ENCODE measurements around the gene PTPRN2.

The PTPRN2 gene

DNA sequence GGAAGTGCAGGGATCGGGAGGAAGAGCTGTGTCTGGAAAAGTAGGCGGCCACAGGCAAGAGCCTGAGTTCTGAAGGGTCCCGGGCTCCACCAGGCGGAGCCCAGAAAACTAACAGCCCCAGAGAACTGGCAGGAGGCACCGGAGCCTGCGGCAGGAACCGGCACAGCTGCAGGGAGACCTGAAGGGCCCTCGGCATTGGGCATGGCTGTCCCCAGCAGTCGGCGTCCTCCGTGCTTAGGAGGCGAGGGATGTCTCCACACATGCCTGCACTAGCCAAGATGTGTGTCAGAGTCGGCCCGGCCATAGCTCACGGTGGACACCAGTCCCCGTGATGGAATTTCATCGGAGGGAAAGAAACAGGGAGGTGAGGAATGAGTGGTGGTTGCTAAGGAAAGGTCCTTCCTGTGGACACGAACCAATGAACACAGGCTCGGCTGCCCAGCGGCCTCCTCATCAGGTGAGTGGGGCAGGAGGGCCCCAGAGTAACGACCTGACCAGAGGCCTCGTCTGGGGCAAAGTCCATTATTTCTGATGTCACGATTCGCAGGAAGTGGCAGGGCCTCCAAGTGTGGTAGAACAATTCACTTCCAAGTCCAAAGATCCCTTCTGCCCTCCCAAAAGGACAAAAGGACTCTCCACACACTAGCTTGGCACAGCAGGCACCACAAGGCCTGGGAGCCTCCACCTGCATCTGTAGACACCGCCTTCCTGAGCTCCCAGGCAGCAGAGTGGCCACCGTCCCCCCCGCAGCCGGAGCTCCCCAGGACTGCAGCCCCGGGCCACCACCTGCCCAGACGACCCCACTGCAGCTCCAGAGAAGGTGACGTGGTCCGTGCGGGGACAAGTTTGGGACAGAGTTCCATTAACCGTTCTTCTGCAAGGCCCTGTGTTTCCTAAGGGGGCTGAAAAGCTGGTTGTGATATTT is 444.2 kb downstream of the PTPRN2 start:
- no peak for DNase-seq

DNA sequence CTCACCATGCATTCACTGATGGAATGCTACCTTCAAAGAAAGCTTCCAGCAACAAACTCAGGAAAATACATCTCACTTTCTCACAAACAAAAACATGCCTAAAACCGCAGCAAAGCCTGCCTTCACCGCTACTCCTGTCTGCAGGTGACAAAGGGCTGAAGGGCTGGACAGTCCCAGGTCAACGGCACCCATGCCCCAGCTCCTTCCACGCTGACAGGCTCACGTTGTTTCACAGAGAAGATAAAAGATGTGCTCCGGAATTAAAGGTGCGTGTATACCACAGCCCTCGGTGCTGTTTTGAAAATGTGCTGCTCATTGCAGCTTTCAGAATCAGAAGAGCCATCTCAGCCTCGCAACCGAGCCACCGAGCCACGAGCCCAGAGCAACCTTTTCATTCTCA is 445.0 kb downstream of the PTPRN2 start:
- DNase-seq, result no peak

DNA sequence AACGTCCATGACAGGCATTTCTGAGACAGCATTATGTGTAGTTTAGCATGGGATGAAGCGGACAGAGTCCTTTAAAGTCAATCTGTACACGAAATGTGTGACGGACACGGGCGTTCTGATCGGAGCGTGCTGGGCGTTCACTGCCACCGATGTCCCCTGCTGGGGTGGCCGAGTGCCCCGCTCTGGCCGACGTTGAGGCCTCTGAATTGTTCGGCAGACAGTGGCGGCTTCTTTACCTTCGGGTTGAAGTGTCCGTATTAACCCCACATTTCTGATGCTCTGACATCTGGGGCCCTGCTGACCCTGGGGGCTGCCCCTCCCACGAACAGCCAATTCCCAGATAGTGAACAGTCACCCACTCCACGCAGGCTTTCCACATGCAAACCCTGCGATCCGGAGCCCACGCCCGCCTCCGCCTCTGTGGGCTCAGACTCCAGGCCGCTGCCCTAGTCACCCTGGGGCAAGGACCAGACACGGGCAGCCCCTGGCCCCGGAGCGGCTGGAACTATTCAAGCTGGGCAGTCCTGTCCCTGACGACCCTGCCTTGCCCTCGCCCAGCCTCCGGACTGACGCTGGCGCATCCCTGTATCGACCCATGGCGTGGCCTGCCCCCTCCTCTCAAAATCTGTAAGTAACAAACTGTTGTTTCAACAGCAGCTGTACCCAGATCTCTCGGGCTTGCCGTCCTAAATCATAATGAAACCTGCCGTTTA is 445.7 kb downstream of the PTPRN2 start:
- DNase-seq, result no peak

DNA sequence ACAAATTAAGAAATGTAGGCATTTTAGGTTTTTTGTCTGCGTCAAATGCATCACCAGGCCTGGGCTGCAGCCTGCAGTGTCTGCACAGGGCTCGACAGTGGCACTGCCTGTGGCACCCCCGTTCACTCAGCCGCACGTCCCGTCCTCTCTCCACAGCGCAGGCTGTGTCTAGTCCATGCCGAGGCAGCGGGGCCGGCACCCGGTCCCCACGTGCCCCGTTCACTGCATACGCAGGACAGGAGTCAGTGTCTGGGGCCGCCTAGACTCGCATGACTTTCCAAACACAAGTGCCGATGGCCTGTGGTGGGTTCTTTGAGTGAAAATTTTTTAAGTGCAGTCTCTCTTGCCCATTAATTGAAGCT is 446.4 kb downstream of the PTPRN2 start:
- no peak for DNase-seq

DNA sequence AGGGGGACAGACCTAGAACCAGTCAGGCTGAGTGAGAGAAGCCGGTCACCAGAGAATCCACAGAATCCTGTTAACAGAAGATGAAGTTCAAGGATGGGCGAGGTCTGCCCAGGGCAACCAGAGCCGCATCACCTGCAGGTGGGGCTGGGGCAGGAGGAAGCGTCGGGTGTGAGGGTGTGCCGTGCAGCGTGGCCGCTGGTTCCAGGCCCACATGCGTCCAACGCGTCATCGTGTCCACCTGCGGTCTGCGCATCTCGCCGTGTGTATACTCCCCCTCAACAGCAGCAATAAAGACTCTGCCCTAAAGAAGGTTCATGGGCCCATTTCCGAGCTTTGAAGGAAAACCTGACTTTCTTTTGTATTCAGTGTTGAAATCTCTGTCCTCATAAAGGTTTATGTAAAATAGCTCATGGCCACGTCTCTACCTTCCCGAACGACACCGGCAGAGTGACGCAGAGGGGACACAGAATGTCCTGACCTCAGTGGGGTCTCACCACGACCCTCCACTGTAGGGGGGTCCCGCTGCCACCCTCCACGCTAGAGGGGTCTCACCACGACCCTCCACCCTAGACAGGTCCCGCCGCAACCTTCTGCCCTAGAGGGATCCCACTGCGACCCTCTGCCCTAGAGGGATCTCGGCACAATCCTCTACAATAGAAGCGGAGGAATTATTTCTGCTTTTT is 446.9 kb downstream of the PTPRN2 start:
- no peak for DNase-seq

DNA sequence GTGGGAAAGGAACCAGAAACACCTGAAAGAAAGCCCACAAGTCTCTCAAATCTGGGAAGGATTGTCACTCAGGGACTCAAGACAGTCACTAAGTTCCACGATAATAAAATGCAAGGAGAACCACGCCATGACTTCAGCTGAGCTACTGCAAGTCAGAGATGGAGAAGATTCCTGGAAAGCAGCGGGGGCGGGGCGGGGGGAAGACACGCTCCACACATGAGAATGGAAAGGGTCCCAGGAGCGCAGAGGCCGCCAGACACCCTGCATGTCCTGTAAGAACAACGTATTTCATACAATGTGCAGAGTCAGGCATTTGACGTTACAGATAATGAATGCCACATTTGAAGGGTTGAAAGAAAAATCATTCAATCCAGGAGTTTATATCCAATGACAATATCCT is 448.1 kb downstream of the PTPRN2 start:
- no peak for DNase-seq

DNA sequence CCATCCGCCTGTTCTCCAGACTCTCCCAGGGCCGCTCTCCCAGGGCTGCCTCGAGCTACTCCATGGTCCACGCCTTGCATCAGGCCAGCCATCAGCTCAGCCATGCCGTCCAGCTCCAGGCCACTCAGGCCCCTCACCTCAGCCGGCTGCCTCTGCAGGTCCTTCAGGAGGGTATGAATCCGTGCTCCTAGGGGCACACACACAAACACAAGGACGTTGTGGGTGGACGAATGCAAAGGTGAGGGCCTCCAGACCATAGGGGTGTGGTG is 449.4 kb downstream of the PTPRN2 start:
- DNase-seq, result no peak

DNA sequence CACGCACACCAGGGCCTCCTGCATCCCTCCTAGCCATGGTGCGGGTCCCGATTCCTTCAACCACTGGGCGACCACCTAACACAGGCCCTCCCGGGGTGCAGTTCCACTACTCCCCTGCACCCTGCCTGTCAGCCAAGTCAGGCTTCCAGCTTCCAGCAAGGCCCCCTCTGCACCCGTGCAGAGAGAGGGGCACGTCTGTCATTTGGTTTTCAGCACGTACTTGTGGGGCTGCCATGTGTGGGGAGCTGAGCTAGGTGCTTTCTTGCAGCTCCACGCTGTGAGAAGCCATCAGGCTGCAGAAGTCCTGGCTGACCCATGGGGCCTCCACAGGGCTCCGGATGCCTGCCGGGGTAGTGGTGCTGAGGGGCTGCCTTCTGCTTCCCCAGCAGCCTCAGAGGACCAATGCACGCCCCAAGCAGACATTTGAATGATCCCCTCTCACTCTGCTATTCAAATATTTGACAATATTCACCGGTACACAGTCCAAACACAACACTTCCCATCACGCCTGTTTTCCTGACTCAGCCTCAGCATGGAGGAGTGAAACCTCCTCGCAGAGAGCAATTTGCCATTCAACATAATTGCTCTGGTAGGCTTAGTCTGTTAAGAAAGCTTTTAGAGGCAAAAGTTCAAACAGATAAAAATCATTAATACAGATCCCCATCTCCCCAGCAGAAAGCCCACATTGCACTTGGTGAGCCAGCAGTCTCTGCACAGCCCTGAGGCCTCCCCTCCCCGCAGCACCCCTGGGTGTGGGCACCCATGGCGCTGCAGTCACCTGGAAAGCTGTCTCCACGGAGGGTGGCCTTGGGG is 449.9 kb downstream of the PTPRN2 start:
- no peak for DNase-seq

DNA sequence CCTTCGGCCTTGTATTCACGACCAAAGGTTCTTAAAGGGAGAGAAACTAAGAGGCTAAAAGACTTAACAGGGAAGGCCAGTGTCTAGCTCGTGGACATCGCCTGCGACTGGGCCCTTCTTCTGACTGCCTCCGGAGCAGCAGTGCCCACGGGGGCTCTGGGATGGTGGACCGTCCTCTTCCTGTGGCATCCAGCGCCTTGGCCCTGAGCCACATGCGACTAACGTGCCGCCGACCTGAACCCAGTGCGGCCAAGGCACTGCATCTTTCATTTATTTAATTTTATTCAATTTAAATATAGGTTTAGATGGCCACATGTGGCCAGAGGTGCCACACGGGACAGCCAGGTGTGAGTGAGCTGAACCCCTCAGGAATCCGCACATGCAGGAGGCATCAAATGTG is 451.7 kb downstream of the PTPRN2 start:
- no peak for DNase-seq

DNA sequence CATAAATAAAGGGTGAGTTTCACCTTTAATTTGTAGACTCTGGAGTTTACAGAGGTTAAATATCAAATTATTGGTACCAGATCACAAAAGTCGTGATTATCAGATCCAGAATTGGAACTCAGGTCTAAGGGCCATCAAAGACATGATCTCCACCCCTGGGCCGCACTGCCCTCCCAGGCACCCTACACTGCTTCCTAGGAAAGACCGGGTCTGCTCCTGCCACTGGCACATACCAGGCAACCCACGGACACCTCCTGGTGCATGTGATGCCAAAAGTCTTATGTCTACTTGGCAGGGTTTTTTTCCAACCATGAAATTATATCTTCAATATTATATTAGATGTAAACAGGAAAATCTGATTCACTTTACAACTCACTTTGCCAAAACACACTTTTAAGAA is 452.8 kb downstream of the PTPRN2 start:
- DNase-seq, result no peak

DNA sequence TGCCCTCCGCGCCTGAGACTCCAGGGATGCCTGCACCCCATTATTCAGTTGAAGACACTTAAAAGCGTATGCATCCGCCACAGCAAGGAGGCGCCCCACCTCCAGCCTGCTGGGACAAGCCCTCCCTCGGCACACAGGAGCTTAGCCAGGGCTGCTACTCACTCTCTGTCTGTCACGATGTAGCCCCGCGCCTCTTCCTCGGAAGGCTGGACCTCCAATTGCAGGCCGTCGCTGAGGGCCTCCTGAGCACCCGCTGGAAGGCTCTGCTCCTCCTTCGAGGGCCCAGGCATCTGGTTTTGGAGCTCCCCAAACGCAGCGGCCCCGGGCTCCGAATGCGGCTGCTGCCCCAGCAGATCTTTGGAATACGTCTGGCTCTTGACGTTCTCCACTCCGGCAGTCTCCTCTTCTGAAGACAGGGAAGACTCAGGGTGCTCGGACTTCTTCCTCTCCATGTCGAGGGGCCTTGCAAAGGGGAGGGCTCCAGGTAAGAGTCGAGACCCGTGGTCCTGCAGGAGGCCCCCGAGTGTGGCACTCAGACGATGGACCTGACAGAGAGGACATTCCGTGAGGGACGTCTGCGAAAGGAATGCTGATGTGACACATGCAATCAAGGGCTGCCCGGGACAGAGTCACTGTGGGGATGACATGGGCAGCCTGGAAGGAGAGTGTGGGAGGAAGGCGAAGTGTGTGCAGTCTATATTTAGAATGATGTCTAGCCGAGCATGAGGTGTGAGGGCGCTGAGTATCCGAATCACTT is 453.9 kb downstream of the PTPRN2 start:
- DNase-seq, result no peak

DNA sequence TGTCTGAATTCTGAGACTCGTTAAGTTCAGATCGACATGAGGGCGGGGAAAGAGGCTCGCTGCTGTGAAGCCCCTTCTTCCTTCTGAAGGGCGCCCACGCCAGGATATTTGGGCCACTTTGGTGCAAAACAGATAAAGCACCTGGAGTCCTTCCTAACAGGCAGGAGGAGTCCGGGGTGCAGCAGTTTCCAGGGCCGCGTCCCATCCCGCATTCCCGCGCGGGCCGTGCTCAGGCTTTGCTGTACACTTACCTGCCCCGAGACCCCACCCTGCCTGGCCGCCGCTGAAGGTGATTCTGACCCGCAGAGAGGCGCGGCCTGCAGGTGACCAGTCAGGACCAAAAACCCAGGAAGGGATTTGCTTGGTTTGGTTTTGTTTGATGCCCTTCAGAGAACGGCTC is 454.6 kb downstream of the PTPRN2 start:
- no peak for DNase-seq

DNA sequence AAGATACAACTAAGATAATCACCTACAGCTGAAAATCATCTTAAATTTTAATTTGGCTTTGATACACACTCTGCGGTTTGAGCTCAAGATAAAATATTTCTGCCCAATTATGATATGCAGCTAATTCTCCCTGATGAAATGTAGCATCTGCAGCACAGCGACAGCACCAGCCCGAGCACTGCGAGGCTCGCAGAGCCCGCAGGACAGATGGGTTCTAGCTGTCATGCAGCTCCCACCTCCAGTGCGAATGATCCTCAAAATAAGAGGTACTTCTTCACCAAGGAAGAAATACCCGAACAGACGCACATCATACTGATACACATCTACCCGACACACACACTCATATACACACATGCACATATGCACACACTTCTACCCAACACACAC is 457.6 kb downstream of the PTPRN2 start:
- no peak for DNase-seq

DNA sequence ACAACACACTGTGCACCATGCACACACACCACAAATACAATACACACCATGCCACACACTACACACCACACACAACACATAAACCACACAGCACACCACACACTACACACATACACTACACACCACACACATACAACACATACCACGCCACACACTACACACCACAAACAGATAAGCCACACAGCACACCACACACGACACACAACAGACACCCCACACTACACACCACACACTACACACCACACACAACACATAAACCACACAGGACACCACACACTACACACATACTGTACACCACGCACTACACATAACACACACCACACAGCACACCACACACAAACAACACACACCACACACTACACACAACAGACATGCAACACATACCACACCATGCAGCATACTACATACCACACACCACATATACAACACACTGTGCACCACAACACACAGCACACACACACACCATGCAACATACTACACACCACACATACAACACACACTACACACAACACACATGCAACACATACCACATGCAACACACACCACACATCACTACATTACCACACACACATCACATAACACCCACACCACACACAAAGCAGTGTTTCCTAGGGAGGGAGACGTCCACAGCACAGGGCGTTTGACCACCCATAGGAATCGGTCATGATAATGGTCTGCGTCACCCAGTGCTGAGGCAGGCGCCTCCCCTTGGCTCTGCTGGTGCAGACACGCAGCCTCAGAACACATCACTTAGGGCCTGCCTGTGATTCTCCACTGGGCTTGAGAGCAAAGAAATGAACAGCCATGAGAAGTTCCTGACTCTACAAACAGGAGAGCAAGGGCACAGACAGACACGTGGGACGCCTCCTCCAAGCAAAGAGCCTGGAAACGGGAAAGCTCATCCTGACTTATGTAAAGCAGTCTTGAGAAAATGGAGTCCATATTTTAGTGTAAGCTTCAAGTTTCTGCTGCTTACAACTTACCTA is 458.3 kb downstream of the PTPRN2 start:
- no peak for DNase-seq

DNA sequence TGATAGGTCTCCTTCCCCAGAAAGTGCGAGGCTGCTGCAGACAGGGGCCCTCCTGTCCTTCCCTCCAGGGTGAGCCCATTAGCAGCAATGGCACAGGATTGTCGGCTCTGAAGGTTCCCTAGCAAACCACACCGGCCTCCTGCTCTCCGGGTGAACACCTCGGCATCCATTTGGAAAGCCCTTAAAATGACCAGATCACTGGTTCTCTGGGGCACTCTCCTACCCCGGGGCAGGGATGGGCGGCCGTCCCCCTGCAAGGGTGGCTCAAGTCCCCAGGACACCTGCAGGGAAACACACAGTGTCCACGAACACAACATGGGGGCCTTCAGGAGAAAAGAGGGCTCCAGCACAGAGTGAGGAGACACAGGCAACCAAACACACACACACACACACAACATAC is 459.1 kb downstream of the PTPRN2 start:
- no peak for DNase-seq

DNA sequence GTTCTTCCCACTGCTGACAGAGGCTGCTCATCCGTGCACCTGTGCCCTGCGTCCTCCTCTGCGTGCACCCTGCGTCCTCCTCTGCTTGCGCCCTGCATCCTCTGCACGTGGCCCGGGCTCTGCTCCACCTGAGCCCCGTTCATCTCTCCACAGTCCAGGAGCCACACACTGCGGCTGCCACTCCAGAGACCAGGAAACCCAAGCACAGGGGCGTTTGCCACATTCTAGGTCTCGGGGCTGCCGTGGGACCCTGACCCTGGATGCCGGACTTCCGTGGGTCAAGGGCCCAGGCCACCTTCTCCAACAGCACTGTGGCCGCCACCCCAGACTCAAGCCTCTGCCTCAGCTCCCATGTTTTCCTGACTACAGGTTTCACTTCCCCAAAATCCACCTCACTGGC is 460.4 kb downstream of the PTPRN2 start:
- DNase-seq, result no peak

DNA sequence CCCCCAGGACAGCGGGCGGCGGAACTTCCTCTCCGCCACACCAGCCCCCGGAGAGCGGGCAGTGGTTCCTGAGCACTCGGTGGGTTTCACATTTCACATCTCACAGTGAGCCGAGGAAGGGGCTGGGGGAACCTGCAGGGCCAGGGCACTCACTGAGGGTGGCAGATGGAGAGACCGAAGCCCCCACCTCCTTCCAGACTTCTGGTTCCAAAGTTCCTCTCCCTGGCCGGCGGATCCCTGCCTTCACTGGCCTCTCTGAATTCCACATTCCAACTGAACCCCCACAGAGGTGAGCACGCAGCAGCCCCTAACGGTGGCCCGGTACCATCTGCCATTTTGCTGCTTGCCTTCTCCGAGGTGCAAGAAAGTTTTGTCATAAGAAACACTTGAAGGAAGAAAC is 461.0 kb downstream of the PTPRN2 start:
- no peak for DNase-seq

DNA sequence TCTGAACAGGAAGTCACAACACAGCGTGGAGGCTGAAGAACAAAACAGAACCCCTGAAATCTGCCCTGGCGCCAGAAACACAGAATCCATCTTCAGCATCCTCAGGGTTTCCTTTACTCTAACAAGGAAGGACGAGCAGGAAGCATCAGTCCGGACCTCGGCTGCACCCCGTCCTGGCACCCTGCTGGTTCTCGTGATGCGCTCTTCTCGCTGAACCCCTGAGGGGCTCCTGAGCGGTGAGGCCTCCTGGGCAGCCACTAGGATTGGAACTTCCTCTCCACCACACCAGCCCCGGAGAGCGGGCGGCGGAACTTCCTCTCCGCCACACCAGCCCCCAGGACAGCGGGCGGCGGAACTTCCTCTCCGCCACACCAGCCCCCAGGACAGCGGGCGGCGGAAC is 461.9 kb downstream of the PTPRN2 start:
- DNase-seq, result no peak

DNA sequence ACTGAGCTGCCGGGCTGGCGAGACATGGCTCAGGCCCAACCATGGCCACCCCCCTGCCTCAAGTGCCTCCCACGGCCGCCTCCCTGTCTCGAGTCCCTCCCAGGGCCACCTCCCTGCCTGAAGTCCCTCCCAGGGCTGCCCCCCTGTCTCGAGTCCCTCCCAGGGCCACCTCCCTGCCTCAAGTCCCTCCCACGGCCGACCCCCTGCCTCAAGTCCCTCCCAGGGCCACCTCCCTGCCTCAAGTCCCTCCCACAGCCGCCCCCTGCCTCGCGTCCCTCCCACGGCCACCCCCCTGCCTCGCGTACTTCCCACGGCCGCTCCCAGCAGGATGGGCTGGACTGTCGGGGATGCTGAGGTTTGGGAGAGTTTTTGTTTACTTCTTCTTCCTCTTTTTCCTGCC is 462.5 kb downstream of the PTPRN2 start:
- DNase-seq, result no peak

DNA sequence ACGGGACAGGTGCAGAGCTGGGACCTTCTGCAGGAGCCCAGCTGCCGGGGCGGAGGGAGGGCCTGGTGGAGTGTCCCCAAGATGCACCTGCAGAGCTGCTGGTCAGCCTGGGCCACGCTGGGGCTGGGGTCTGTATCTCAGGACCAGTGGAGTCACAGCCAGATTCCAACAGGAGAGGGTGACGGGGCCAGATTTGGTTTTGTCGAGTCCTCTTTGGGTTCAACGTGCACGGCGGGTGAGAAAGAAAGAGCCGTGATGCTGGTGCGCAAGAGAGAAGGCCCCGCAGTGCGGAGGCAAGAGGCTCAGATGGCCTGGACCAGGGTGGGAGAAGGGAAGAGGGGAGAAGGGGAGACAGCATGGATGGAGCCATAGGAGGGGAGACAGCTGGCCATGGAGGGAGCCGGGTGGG is 462.9 kb downstream of the PTPRN2 start:
- DNase-seq, result no peak

DNA sequence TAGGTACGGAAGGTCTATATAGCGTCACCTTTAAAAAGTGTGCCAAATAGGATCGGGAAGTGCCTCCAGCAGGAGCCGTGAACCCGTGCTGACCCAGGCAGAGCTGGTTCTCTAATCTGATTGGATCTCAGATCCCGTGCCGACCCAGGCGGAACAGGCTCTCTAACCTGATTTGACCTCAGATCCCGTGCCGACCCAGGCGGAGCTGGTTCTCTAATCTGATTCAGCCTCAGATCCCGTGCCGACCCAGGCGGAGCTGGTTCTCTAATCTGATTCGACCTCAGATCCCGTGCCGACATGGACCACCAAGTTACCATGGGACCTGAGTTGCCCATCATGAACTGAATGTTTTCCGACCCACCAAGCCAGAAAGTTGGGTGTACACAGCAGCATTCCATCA is 463.9 kb downstream of the PTPRN2 start:
- no peak for DNase-seq
